Mucosa of descending colon (tissue), 3 donors: ENCODE data around the gene LIMCH1. TPM values are rescaled to one million over a fixed set of nuclear protein-coding genes. Genes with fewer than 3 reads are reported as not detected.

Source experiments
- ATAC-seq: fragments of 200-7000 bp; cut with Tn5 transposase; one replicate; pipeline ENCODE4 v1.9.1; 2020; ENCODE audit warnings: mild to moderate bottlenecking, moderate library complexity
- DNase-seq, 3 donors: peaks; one replicate each; pipeline ENCODE4 v3.0.0-alpha.2; 2020
- H3K36me3 ChIP-seq: fragments of 200-600 bp; one replicate; pipeline ENCODE4 v1.8.0; 2021; ENCODE audit warnings: low read depth, mild to moderate bottlenecking
- H3K4me1 ChIP-seq: fragments of 200-600 bp; one replicate; pipeline ENCODE4 v1.8.0; 2021; ENCODE audit warnings: low read depth, mild to moderate bottlenecking
- H3K4me3 ChIP-seq: fragments of 200-600 bp; one replicate; pipeline ENCODE4 v1.8.0; 2021; ENCODE audit warnings: mild to moderate bottlenecking
- H3K9me3 ChIP-seq: fragments of 200-600 bp; one replicate; pipeline ENCODE4 v1.8.0; 2021; ENCODE audit warnings: mild to moderate bottlenecking
- CTCF ChIP-seq: fragments of 200-600 bp; IDR thresholded peaks from one replicate; pipeline ENCODE4 v1.8.0; 2022; ENCODE audit warnings: antibody characterized with exemption, mild to moderate bottlenecking
- intact Hi-C, 2 donors: fragments of 100-400 bp; cut with DNase I in 1 of 2; cut with micrococcal nuclease in 1 of 2; formaldehyde crosslinking; loops; one replicate each; pipeline versions ENCODE4 v1.11.0 to v1.11.1; 2022; cut with DNase I, micrococcal nuclease
- total RNA-seq, 3 donors: library from RNA; stranded (reverse); fragmentation: NEBNext Ultra II Directional in 2 of 3; extraction: Animal tissue kit (Norgen Biotek cat#: 25700) in 2 of 3; gene quantifications; one replicate each; pipeline versions ENCODE4 v1.2.1 to v1.2.4, GENCODE V29; 2021 to 2023
- donor health status: DM: no; HTN: no; CAD: no; lungs with moderate emphysema.
- donor health status: DM: no; HTN: no; CAD: no.
- donor health status: DM: no; HTN: yes; CAD: no.

LIMCH1 gene
- total RNA-seq, 3 donors from 2014 or later = 9.2 to 15.7 (median 9.6) TPM

- Histone ChIP-seq H3K4me1 (no peaks in the 10 kb centered on the region), H3K9me3 (no peaks in the 10 kb centered on the region), H3K36me3 (no peaks in the 10 kb centered on the region), H3K4me3 (no peak overlapping the region)
- DNase-seq = no peak
- ATAC-seq = no peak
- intact Hi-C loops = no loop called here
- no peak for TF ChIP-seq CTCF
Measured at GRCh38 chr4:41749631-41750039, 211.7 kb downstream of the LIMCH1 start.

Other genes with a start within 250 kb of the LIMCH1 start
- 1 to 10 TPM in 1 of 3 donors, under 1 TPM in 2; 0.29 to 4.8 (median 0.55) TPM for gene PHOX2B, start 210.6 kb downstream of the LIMCH1 start, total RNA-seq